Suprapubic skin (tissue), 4 donors: ENCODE data around the gene NEURL1. TPM values are rescaled to one million over a fixed set of nuclear protein-coding genes. Genes with fewer than 3 reads are reported as not detected.

ENCODE experiments used
- DNase-seq, 2 donors: peaks; one replicate each; pipeline ENCODE4 v3.0.0-alpha.2; 2019; ENCODE audit warnings: low spot score in 2 of 2
- H3K27ac ChIP-seq: fragments of 200-600 bp; sonication (generic); one replicate; pipeline ENCODE4 v1.5.1; 2019
- H3K27me3 ChIP-seq: fragments of 200-600 bp; sonication (generic); one replicate; pipeline ENCODE4 v1.5.1; 2019
- H3K36me3 ChIP-seq: fragments of 200-600 bp; sonication (generic); one replicate; pipeline ENCODE4 v1.5.1; 2019
- H3K4me1 ChIP-seq: fragments of 200-600 bp; sonication (generic); one replicate; pipeline ENCODE4 v1.5.1; 2019
- H3K4me3 ChIP-seq: fragments of 200-600 bp; sonication (generic); one replicate; pipeline ENCODE4 v1.5.1; 2019; ENCODE audit warnings: mild to moderate bottlenecking
- H3K9me3 ChIP-seq: fragments of 200-600 bp; sonication (generic); one replicate; pipeline ENCODE4 v1.5.1; 2019
- EP300 ChIP-seq: sonication (generic); formaldehyde crosslinking; IDR thresholded peaks from one replicate; pipeline ENCODE4 v1.6.1; 2017; ENCODE audit warnings: antibody characterized with exemption
- POLR2A ChIP-seq, 2 donors: fragments of 450-650 bp; IDR thresholded peaks; one replicate each; pipeline ENCODE4 v1.6.1; 2017; ENCODE audit warnings: antibody characterized with exemption in 2 of 2, mild to moderate bottlenecking in 2 of 2, moderate library complexity in 2 of 2
- POLR2AphosphoS5 ChIP-seq, 3 donors: sonication (generic); formaldehyde crosslinking; IDR thresholded peaks; one replicate each; pipeline ENCODE4 v1.6.1; 2017; ENCODE audit warnings: antibody characterized with exemption in 3 of 3
- WGBS: methylation state at CpG from one replicate; pipeline ENCODE4 v1.1.5; 2018; 5-methylcytosine and 5-hydroxymethylcytosine counted together
- total RNA-seq, 4 donors: library from RNA; depleted of rRNA; stranded (reverse); fragments of >200 nt; gene quantifications; one replicate each; pipeline ENCODE4 v1.1.0, GENCODE V29; 2016
- TF ChIP-seq, protein P1 (sequence below), 2 donors: fragments of 200-600 bp in 1 of 2; fragments of 450-650 bp in 1 of 2; sonication (generic) in 1 of 2; IDR thresholded peaks; one replicate each; pipeline ENCODE4 v1.5.1; 2016 to 2019; ENCODE audit warnings: antibody characterized with exemption in 2 of 2, mild to moderate bottlenecking in 1 of 2, moderate library complexity in 1 of 2

The NEURL1 gene
- total RNA-seq, 4 donors from 2014 or later = 0.18 to 0.30 TPM; not detected in 2

DNA sequence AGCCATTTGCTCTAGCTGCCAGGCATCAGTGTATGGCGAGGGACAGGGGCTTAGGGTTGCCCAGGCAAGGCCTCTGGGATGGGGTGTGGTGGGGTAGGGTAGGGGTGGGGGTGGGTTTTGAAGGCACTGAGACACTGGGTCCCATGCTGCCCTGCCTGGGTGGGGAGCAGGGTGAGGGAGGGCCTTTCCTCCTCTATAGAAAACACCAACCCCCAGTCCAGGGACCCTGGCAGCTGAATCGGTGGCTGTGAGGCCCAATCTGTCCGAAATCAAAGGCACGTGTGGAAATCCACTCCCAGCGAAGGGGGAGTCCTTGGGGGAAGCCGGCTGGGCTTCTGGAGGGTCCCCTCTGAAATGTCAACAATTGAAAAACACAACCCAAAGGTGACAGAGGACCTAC is 106.4 kb downstream of the NEURL1 start:
- Histone ChIP-seq H3K27ac (no peak overlapping the region), H3K4me1 (peaks cover 15% of the 10 kb centered on the region), H3K4me3 (no peak overlapping the region), H3K9me3 (no peaks in the 10 kb centered on the region), H3K27me3 (no peaks in the 10 kb centered on the region), H3K36me3 (peaks cover 49% of the 10 kb centered on the region)
- 71% methylated on average over 6 of the region's 6 CpGs for WGBS
- DNase-seq = no peak
- TF ChIP-seq POLR2AphosphoS5 (IDR thresholded peaks at IDR 0.05) (no peak), EP300 (no peak), POLR2A (IDR thresholded peaks at IDR 0.05) (no peak)
- TF ChIP-seq, protein P1, sequence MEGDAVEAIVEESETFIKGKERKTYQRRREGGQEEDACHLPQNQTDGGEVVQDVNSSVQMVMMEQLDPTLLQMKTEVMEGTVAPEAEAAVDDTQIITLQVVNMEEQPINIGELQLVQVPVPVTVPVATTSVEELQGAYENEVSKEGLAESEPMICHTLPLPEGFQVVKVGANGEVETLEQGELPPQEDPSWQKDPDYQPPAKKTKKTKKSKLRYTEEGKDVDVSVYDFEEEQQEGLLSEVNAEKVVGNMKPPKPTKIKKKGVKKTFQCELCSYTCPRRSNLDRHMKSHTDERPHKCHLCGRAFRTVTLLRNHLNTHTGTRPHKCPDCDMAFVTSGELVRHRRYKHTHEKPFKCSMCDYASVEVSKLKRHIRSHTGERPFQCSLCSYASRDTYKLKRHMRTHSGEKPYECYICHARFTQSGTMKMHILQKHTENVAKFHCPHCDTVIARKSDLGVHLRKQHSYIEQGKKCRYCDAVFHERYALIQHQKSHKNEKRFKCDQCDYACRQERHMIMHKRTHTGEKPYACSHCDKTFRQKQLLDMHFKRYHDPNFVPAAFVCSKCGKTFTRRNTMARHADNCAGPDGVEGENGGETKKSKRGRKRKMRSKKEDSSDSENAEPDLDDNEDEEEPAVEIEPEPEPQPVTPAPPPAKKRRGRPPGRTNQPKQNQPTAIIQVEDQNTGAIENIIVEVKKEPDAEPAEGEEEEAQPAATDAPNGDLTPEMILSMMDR (IDR thresholded peaks at IDR 0.05) = no peak

DNA sequence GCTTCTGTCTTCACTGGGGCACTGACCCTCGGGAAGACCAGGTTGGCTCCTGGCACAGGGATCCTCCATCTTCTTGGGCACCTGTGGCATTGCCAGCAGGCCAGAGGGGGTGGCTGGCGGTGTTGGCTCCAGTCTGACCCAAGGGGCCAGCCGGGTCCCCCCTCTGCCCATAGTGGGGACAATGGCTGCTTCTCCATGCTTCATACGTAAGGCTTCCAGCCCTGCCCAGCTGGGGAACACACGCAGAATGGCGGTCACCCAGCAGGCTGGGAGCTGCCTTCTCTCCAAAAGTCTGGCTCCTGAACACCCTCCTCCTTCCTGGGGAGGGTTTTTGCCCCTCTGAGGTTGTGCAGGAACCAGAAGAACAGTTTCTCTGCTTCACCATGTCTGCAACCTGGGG is 106.8 kb downstream of the NEURL1 start:
- no peak overlapping the region for H3K27ac ChIP-seq
- peaks cover 15% of the 10 kb centered on the region for H3K4me1 ChIP-seq
- WGBS = 90% methylated on average over 2 of the region's 6 CpGs
- no peaks in the 10 kb centered on the region for H3K27me3 ChIP-seq
- peaks cover 53% of the 10 kb centered on the region for H3K36me3 ChIP-seq
- DNase-seq = no peak
- no peak overlapping the region for H3K4me3 ChIP-seq
- no peaks in the 10 kb centered on the region for H3K9me3 ChIP-seq
- TF ChIP-seq, protein P1 (IDR thresholded peaks at IDR 0.05) = no peak
- no peak for TF ChIP-seq POLR2AphosphoS5 (IDR thresholded peaks at IDR 0.05)
- no peak for TF ChIP-seq EP300
- no peak for TF ChIP-seq POLR2A (IDR thresholded peaks at IDR 0.05)

DNA sequence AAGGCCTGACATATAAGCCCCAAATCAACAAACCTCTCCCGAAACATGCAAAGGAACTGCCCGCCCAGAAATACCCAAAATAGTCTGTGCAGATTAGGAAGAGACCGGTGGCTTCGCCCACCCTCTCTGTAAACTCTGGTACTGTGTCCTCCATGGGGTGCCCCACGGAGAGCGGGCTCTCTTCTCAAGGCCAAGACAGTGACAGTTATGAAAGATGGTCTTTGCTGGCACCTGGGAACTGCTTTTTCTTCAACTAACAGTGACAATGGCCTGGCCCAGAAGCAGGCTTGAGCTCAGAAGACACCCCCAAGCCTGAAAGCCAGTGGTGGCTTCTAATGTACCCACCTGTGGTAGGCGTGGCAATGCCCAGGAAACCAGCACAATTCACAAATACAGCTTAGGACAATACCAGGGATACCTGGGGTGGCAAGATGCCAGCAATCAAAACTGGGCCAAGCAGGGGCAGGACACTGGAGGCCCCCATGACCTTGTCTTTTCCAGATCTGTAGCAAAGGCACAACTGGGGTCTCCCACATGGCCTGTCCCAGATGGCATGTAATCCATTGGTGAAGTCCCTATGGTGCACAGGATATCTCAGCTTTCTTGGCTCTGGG is 107.6 kb downstream of the NEURL1 start:
- H3K27me3 ChIP-seq = no peaks in the 10 kb centered on the region
- H3K4me3 ChIP-seq = no peak overlapping the region
- no peak overlapping the region for H3K27ac ChIP-seq
- peaks cover 57% of the 10 kb centered on the region for H3K36me3 ChIP-seq
- 79% methylated on average over 5 of the region's 7 CpGs for WGBS
- no peaks in the 10 kb centered on the region for H3K9me3 ChIP-seq
- no peak for DNase-seq
- TF ChIP-seq, protein P1 (IDR thresholded peaks at IDR 0.05) = no peak
- no peak for TF ChIP-seq POLR2AphosphoS5 (IDR thresholded peaks at IDR 0.05)
- no peak for TF ChIP-seq EP300
- TF ChIP-seq POLR2A (IDR thresholded peaks at IDR 0.05) = no peak
- peaks cover 15% of the 10 kb centered on the region for H3K4me1 ChIP-seq

DNA sequence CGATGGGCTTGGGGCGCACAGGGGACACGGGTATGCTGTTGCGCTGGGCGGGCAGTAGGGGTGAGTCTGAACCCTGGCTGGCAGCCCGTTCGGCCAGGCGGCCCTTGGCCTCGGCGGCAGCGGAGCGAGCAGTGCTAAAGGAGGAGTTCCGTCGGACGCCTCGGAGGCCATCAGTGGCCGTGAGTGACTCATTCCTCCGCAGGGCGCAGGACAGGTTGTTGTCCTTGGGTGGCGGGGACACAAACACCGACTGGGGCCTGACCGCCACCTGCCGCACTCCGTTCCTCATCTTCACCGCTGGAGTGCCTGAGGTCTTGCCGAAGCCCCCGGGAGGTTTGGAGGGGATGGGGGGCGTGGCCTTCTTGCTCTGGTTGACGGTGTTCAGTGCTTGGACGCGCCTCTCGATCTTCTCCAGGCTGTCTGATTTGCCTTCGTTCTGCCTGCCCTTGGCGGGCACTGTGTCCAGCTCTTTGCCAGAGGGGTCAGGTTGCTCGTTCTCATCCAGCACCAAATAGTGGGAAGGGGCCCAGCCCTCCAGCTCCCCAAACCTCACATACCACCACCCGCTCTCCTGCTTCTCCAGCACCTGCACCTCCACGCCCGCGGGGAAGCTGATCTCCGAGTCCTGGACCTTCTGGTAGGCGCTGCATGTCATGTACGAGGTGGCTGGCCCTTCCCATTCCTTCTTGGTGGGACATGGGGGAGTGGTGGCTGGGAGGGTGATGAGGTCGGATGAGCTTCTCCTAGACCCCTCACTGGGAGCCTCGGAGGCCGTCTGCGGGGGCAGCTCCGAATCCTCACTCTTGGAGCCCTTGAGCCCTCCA is 108.7 kb downstream of the NEURL1 start:
- no peak for DNase-seq
- no peaks in the 10 kb centered on the region for H3K27me3 ChIP-seq
- H3K36me3 ChIP-seq = peaks cover 57% of the 10 kb centered on the region
- H3K9me3 ChIP-seq = no peaks in the 10 kb centered on the region
- WGBS = 91% methylated on average over 38 of the region's 47 CpGs
- TF ChIP-seq POLR2A (IDR thresholded peaks at IDR 0.05) = no peak
- TF ChIP-seq, protein P1 (IDR thresholded peaks at IDR 0.05) = no peak
- no peak for TF ChIP-seq EP300
- no peak for TF ChIP-seq POLR2AphosphoS5 (IDR thresholded peaks at IDR 0.05)
- H3K27ac ChIP-seq = no peak overlapping the region
- H3K4me3 ChIP-seq = no peak overlapping the region
- peaks cover 7% of the 10 kb centered on the region for H3K4me1 ChIP-seq

DNA sequence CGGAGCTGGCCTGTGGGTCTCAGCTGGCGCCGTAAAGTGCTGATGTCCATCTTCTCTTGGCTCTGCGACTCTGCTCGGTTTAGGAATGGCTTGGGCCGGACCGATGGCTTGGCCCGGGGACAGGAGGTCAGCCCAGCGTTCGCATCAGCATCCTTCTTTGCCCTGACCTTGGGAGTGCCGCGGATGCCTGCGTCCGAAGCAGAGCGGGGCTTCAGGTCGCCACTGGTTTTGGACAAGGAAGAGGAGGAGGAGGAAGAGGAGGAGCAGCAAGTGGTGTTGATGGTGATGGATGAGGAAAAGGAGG is 109.3 kb downstream of the NEURL1 start:
- 94% methylated on average over 16 of the region's 16 CpGs for WGBS
- DNase-seq = no peak
- Histone ChIP-seq H3K36me3 (peaks cover 57% of the 10 kb centered on the region), H3K9me3 (no peaks in the 10 kb centered on the region), H3K27me3 (no peaks in the 10 kb centered on the region), H3K4me1 (peaks cover 4% of the 10 kb centered on the region), H3K27ac (no peak overlapping the region), H3K4me3 (no peak overlapping the region)
- TF ChIP-seq, protein P1 (IDR thresholded peaks at IDR 0.05) = no peak
- TF ChIP-seq POLR2AphosphoS5 (IDR thresholded peaks at IDR 0.05) = no peak
